Epidermal melanocyte (primary cell): ENCODE results near the gene MINK1.
"Not testable (repeated sequence)": the region's sequence is repeated elsewhere in the genome, so short reads cannot be mapped to it uniquely, and the experiment has no call there.

ENCODE experiments used
- DNase-seq: peaks from one replicate; pipeline ENCODE4 v3.0.0; 2011; ENCODE audit warnings: low spot score; ENCODE audit not compliant: insufficient read length

The MINK1 gene

DNA sequence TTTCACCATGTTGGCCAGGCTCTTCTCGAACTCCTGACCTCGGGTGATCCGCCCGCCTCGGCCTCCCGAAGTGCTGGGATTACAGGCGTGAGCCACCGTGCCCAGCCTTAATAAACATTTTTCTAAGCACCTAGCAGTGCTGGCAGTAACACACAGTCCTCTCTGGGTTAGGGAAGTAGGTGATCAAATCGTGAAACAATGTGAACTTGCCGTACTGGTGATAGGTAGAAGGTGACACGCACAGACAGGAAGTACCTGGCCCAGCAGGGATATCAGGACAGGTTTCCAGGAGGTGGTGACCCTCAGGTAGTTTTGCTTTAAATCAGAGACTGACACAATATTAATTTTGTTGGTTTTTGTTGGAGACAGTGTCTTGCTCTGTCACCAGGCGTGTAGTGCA, 21.7 kb upstream of the MINK1 start:
- DNase-seq, result no peak

DNA sequence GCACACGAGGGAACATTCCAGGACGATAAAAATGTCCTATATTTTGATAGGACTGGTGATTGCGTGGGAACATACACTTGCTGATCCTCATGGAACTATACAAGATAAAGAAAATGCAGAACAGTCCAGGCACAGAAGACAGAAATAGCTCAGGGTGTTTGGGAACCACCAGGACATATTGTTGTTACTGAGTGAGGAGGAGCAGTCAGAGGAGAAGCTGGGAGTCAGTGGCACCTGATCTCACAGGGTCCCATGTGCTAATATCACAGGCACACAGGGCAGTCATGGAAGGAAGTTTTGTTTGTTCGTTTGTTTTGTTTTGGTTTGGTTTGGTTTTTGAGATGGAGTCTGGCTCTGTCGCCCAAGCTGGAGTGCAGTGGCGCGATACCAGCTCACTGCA, 20.4 kb upstream of the MINK1 start:
- no peak for DNase-seq

DNA sequence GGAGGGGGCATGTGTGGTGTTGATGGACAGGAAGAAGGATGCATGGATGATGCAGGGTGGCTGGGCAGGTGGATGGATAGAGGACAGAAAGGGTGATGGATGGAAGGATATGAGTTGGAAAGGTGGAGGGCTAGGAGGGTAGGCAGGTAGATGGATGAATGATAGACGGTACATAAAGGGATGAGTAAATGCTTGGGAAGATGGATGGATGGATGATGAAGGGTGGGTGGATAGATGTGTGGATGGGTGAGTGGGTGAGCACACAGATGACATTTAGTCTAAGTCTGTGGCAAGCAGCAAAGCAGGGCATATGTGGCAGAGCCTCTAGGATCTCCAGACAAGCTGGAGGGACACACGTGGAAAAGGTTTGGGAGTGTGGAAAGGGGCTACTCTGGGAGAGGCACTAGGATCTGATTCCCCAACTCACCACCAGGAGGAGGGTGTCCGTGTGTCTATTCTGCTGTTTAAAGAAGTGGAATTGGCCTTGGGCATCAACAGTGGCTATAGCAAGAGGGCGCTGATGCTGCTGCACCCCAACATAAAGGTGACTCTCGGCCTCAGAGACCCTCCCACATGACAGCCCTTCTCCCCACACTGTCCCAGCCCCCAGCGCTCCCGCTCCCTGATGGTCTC, 18.0 kb upstream of the MINK1 start:
- DNase-seq, result no peak

DNA sequence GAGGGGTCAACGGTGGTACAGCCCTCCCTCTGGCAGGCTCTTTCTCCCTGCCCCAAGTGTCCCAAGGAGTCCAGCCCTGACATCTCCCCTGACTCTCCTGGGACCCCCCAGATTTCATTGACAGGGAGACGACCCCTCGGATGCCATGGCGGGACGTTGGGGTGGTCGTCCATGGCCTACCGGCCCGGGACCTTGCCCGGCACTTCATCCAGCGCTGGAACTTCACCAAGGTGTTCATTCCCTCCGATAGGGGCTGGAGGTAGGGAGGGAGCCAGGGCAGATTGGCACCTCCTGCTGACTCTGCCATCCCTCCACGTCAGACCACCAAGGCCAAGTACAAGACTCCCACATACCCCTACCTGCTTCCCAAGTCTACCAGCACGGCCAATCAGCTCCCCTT, 16.3 kb upstream of the MINK1 start:
- DNase-seq, result no peak

DNA sequence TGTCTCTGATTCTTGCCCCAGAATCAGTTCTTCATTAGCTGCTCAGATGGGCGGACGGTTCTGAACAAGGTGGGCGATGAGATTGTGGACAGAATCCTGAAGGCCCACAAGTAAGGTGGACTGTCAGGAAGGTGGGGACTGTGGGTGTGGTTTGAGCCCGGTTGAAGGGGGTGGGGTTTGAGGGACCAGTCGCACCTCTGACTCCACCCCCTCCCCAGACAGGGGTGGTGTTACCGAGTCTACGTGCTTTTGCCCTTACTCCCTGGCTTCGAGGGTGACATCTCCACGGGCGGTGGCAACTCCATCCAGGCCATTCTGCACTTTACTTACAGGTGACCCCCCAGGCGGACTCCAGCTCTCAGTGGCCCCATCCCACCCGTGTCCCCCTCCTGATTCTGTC, 14.9 kb upstream of the MINK1 start:
- DNase-seq, result no peak

DNA sequence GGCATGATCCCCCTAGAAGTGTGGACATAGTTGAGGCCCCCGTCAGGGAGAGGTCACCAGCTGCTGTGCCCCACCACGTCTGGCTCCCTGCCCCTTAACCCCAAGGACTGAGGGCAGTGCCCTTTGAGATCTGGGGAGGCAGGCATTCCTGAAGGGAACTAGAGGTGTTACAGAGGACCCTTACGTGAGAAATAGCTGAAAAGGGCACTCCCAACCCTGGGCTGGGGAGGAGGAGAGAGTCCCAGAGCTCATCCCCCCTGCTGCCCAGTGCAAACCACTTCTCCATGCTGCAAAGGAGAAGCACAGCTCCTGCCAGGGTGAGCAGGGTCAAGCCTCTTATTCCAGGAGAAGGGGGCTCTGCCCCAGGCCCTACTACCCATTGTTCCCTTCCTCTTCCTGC, 10.3 kb upstream of the MINK1 start:
- no peak for DNase-seq

DNA sequence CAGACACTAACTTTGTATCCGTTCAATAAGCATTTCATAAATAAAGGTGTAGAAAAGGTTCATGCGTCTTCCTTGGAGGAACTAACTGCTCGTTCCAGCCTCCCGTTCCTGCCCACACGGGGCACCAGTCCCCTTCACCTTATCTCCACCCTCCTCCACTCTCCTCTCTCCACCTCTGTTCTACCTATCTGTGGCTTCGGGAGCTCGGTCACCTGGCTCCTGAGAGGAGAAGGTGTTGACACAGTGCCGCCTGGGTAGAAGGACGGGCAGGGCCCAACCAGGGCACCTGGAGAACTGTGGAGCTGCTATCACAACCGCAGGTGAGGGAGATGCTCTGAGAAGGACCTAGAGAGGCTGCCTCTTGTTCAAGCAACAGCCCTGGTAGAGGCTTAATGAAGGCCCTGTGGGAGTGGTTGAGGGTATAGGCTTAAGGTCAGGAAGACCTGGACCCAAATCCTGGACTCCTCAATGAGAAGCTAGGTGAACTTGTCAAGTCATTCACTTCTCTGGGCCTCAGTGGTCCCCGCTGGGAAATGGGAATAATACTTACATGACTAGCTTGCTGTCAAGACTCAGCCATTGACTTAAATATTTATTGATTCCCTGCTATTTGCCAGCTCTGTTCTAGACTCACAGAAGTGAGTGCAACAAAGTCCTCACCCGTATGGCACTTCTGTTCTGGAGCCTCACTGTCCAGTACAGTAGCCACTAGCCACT, 9.6 kb upstream of the MINK1 start:
- no peak for DNase-seq

DNA sequence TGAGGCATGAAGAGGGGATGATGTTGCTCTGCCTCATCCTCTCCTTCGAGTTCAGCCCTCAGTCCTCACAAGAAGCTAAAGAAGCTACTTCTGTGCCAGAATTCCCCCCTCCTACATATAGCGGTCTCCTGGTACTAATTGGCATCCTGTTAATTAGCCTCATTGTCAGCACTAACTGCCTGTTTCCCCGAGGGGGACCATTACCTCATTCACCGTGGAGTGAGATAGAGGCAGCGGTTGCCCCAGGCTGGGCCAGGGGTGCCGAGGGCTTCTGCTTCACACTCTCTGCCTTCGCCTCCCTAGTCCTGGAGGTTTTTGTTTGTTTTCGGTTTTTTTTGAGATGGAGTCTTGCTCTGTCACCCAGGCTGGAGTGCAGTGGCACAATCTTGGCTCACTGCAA, 5.7 kb upstream of the MINK1 start:
- DNase-seq, result no peak

DNA sequence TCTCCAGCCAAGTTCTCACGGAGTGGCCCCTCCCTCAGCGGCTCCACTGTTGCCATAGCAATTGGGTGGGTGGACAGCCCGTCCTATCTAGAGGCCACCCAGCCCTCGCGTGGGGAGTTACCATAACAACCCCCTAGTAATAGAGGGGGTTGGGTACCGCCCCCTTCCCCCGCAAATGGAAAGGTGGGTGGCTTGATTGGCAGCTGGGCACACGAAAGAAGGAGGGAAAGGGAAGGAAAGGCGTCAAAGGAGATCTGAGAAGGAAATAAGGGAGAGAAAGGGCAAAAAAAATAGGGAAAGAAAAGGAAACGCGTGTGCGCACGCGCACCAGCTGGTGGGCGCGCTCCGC, 337 bp upstream of the MINK1 start:
- not testable (repeated sequence) for DNase-seq

DNA sequence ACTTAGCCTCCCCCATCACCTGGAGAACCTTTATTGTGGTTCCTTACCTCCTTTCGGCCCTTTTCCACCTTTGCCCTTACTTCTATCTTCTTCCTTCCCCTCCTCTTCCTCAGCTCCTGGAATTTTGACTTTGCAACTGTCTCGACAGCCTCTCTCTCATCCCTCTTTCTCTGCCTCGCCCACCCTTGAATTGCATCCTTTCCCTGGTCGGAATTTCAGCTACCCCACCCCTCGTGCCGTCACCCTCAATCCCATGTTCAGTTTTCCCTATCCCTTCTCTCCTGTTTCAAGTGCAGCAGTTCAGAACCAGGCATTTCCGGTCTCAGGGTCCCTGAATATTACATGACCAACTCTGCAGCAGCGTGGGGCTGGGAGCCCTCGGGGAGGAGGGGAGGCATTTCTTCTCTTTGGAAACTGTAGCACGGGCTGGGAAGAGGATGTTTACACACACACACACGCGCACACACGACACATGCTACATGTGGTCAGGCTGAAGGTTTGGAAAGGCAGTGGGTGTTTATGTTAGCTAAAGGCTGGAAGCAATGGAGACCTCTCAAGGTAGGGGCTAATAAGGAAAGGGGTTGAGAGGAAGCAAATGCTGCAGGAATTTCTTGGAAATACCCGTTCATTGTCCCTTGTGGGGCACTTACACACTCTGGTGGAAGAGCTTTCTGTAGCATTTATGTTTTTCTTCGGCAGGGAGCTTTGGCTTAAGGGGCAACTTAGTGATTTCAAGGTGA, 971 bp downstream of the MINK1 start:
- DNase-seq, result no peak

DNA sequence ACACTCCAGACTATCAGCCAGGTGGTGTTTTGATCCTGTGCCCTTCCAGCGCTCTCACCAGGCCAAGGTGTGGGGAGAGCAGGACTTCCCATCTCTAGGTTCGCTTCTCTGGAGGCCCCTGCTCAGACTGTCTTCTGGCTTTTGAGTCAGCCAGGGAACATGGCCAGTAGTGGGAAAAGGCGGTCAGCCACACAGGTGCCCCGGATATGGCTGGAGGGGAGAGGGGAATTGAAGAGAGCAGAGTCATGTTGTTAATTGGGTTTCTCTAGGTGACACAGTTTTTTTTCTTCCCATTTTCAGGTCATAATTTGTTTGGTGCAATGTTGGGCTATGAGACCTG, 1.5 kb downstream of the MINK1 start:
- DNase-seq, result no peak

DNA sequence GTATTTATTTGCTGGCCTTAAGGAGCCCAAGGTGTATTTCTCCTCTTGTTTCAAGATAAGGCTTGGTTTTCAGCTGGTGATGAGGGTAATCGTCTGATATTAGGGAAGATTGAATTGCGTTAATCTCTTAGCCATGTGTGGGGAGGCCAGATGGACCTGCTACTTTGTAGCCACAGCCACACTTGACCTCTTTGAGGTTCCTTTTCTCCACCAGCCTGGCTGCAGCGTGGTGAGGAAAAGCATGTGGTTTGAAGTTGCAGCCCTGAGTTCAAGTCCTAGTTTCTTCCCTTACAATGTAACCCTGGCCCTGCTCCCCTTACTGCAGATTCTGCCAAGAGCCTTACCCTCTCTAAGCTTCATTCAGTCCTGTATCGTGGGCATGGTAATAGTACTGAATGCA, 3.1 kb downstream of the MINK1 start:
- DNase-seq, result no peak

DNA sequence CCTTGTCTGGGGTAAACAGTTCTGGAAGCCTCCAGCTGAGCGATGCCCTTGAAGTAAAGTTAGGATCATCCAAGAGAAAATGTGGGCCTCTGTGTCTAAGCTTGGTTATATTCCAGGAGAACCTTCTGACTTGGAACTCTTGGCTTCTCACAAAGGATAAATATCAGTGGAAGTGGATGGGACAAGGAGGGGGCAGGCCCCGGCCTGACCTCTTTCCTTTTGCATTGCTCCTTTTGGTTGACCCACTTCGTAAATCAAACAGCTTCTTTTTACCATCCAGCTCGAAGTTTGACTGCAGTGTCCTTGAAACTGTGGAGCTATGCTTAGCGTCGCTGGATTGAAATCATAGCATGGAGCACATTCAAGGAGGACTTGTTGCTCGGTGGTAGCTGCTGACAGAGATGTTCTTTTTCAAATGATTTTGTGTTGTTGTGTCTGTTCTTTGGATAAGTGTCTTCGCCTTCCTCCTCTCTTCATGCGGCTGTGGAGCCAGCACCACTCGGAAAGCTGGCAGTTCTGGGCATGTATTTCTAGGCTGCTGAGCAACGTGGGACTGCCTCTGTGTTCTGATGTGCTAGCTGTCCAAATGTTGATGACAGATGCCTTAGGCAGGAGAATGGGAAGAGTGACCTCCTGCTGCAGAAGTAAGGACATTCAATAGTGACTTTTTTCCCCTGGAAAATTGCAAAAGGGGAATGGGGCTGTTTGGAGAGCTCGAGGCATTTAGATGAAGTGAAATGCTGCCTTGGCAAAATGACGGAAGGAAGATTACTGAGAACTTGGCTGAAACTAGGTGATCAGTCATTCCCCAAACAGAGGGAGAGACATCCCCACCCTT, 4.5 kb downstream of the MINK1 start:
- no peak for DNase-seq

DNA sequence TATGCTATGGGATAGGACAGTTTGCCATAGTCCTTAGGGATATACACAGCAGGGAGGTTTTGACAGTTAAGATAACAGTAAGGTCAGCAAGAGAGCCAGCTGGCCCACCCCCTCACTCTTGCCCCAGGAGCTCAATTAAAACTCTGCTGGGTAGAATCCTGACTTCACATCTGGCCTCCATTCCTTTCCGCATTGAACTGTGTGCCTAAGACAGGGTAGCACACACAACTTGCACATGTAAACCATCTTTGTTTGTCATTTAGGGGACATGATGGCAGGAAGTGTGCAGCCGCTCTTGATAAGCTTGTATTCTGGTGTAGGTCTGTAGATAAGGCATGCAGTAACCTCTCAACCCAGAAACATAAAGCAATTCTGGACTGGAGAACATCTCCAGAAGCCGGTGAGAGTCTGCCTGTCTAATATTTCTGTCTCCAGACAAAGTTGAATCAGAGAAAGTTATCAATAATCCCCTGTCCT, 5.2 kb downstream of the MINK1 start:
- DNase-seq, result no peak

DNA sequence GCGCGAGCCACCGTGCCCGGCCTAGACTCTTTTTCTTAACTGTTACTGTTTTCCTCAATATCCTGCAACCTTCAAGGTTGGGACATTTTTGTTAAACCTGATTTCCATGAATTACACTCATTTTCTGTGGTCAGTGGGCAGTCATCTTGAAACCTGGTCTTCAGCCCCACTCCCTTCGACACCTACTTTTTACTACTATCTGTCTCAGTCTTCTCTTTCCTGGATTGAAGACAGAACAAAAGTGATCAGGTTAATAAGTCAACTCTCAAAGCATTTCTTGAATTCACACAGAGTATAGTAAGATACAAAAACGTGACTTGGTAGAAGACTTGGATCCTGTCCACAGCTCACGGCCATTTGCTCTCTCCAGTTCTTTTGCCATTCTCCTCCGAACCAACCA, 6.1 kb downstream of the MINK1 start:
- DNase-seq, result no peak

DNA sequence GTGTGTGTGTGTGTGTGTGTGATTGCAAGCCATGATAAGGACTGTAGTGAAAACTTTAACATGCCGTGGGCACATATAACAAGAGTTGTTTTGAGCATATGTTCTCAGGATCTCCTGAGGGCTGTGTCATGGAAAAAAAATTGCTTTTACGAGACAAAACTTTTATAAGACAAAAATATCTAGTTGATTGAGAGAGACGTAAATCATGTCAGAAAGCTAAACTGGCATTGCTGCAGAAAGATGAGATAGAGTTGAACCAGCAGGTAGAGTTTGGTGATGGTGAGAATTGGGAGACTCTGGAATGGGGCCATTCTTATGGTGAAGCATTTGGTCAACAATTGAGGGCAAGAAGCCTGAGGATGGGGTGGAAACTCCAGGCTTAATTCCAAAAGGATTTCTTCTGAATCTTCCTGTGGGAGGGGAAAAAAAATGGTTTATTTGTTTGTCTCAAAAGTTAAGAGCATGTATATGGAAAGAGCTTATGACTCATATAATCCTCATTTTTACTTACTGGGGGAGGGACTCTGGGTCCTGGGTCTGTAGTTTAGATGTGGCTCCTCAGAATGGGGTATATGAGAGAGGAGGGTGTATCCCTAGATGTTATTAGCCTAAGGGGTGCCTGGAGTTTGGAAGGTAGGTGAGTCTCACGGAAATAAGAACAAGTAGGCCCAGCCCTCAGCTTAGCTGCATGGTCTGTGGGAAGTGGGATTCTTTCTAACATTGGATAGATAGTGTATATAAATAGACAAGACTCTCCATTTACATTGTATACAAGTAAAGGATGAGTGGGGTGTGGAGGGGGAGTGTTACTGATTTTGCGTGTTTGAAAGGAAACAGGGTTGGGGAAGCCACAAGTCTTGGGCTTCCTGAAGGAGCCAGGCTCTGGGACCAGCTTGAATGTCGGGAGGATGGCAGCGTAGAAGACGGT, 7.1 kb downstream of the MINK1 start:
- DNase-seq, result no peak

DNA sequence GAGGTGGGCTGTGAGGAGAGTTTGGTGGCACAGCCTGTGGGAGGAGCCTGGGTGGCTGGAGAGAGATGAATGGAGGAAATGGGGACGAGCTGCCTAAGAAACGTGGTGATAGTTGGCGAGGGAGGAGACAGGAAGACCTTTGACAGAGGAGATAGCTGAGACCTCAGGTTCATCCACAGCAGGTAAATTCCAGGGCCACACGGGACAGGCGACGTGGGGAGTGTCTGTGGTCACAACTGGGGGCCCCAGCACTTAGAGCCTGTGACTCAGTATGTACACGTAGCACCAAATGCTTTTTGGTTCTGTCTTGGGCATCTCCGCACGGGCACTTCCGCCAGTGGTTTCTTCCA, 7.7 kb downstream of the MINK1 start:
- DNase-seq, result no peak

DNA sequence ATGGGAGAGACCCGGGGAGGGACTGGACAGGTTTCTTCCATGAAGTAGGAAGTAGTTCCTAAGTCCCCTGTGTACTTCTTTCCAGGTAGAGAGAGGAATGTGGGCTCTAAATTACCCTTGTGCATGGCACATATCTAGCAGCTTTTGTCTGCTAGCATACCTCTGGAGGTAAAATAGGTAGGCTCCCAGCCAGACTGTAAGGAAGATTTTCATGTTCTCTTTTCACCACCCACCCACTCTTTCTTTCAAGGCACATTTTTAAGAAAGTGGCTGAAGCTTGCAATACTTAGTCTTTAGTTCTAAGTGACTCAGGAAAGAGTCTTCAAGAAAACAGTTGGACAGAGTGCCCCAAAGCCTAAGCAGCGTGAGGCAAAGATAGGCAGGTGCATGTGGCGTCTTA, 9.2 kb downstream of the MINK1 start:
- DNase-seq, result no peak

DNA sequence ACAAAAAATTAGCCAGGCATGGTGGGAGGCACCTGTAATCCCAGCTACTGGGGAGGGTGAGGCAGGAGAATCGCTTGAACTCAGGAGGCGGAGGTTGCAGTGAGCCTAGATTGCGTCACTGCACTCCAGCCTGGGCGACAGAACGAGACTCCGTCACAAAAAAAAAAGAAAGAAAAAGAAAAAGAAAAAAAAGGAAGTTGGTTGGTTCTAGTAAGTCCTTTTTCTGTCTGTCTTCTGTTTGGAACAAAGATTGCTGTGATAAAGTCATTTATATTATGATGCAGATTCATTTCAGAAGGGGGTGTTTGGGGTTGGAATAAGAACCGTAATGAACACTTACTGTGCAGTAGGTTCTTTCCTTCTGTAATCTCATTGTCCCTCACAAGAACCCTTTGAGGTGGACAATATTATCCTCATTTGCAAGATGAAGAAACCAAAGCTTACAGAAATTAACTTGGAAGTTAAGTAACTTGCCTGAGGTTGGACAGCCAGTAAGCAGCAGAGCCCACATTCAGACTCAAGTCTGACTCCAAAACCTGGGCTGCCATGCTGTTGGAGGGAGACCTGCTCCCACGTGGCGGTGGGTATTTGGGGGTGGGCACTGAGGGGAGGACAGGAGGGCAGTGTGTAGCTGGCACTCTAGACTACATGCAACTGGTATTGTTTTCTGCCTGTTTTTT, 10.3 kb downstream of the MINK1 start:
- DNase-seq, result no peak

DNA sequence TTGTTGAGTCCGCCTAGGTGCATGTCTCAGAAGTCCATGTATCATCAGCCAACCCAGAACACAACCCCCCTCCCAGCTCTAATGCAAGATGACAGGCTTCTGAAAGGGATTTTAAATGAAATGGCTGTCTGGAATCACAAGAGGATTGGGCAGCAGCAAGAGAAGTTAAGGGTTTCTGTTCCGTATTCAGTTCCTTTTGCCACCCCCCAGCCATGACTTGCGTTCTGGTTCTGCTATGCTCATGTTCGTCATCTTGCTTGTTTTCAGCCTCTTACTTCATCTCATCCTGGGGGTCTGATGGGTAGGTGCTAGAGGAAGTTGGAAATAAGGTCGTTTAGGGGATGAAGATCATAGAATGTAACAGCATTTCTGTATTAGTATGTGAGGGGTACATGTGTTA, 12.0 kb downstream of the MINK1 start:
- no peak for DNase-seq
